IPS DF 6.9 (cell line): ENCODE data around the gene TMEM266.

Experiments
- DNase-seq: peaks from one replicate; pipeline ENCODE4 v3.0.0-alpha.2; 2013; ENCODE audit warnings: low read depth, low spot score
- H3K27ac ChIP-seq: one replicate; pipeline ENCODE4 v1.5.1; 2013; ENCODE audit warnings: low read length, control low read depth
- H3K27me3 ChIP-seq: 2 replicates; pipeline ENCODE4 v1.6.1; 2013; ENCODE audit warnings: mild to moderate bottlenecking, low read length; ENCODE audit not compliant: control insufficient read depth, insufficient read depth
- H3K36me3 ChIP-seq: 2 replicates; pipeline ENCODE4 v1.6.1; 2013; ENCODE audit warnings: low read length; ENCODE audit not compliant: control insufficient read depth, insufficient read depth
- H3K4me1 ChIP-seq: 2 replicates; pipeline ENCODE4 v1.6.1; 2013; ENCODE audit warnings: low read length; ENCODE audit not compliant: control insufficient read depth, insufficient read depth
- H3K4me3 ChIP-seq: 2 replicates; pipeline ENCODE4 v1.5.1; 2013; ENCODE audit warnings: mild to moderate bottlenecking, low read length
- H3K9me3 ChIP-seq: 2 replicates; pipeline ENCODE4 v1.6.1; 2013; ENCODE audit warnings: low read length, inconsistent platforms; ENCODE audit not compliant: control insufficient read depth, insufficient read depth
- WGBS: extraction: QIAGEN DNeasy Blood & Tissue Kit; methylation state at CpG from one replicate; pipeline ENCODE4 v1.1.7; 2013; ENCODE audit warnings: mixed read lengths, missing lambda C conversion rate; ENCODE audit not compliant: insufficient read length, insufficient coverage; 5-methylcytosine and 5-hydroxymethylcytosine counted together

TMEM266 gene

GRCh38 chr15:76236350-76236749, 176.6 kb downstream of the TMEM266 start:
- no peaks in the 10 kb centered on the region for H3K27me3 ChIP-seq
- no peak overlapping the region for H3K27ac ChIP-seq
- DNase-seq: no peak
- no peaks in the 10 kb centered on the region for H3K36me3 ChIP-seq
- WGBS: no CpG with 5 or more reads among the region's 2 CpGs
- H3K9me3 ChIP-seq: no peaks in the 10 kb centered on the region
- no peaks in the 10 kb centered on the region for H3K4me1 ChIP-seq
- no peak overlapping the region for H3K4me3 ChIP-seq

GRCh38 chr15:76239786-76240185, 180.0 kb downstream of the TMEM266 start:
- Histone ChIP-seq H3K4me3 (no peak overlapping the region), H3K27ac (no peak overlapping the region), H3K36me3 (no peaks in the 10 kb centered on the region), H3K27me3 (no peaks in the 10 kb centered on the region), H3K4me1 (no peaks in the 10 kb centered on the region), H3K9me3 (no peaks in the 10 kb centered on the region)
- DNase-seq: no peak
- WGBS: no CpG with 5 or more reads among the region's 1 CpG

GRCh38 chr15:76245072-76245610, 185.4 kb downstream of the TMEM266 start:
- Histone ChIP-seq H3K27me3 (no peaks in the 10 kb centered on the region), H3K4me3 (no peak overlapping the region), H3K9me3 (no peaks in the 10 kb centered on the region), H3K4me1 (no peaks in the 10 kb centered on the region), H3K36me3 (no peaks in the 10 kb centered on the region), H3K27ac (no peak overlapping the region)
- WGBS: no CpG with 5 or more reads among the region's 1 CpG
- no peak for DNase-seq

- DNase-seq: no peak
- H3K36me3 ChIP-seq: no peaks in the 10 kb centered on the region
- no peak overlapping the region for H3K27ac ChIP-seq
- no peaks in the 10 kb centered on the region for H3K9me3 ChIP-seq
- no peaks in the 10 kb centered on the region for H3K27me3 ChIP-seq
- WGBS: no CpG with 5 or more reads among the region's 4 CpGs
- no peak overlapping the region for H3K4me3 ChIP-seq
- peaks cover 1% of the 10 kb centered on the region; the same call in 1 of the 2 replicates for H3K4me1 ChIP-seq
Measured at GRCh38 chr15:76251717-76252116, 191.9 kb downstream of the TMEM266 start.

- WGBS: no CpG with 5 or more reads among the region's 2 CpGs
- Histone ChIP-seq H3K36me3 (no peaks in the 10 kb centered on the region), H3K27me3 (no peaks in the 10 kb centered on the region), H3K4me3 (no peak overlapping the region), H3K4me1 (peaks cover 1% of the 10 kb centered on the region; the same call in 1 of the 2 replicates), H3K27ac (no peak overlapping the region), H3K9me3 (no peaks in the 10 kb centered on the region)
- no peak for DNase-seq
Measured at GRCh38 chr15:76252249-76252648, 192.5 kb downstream of the TMEM266 start.

- H3K4me1 ChIP-seq: peaks cover 1% of the 10 kb centered on the region; the same call in 1 of the 2 replicates
- DNase-seq: no peak
- H3K9me3 ChIP-seq: no peaks in the 10 kb centered on the region
- no peaks in the 10 kb centered on the region for H3K36me3 ChIP-seq
- no CpG with 5 or more reads among the region's 3 CpGs for WGBS
- no peaks in the 10 kb centered on the region for H3K27me3 ChIP-seq
- H3K4me3 ChIP-seq: no peak overlapping the region
- H3K27ac ChIP-seq: no peak overlapping the region
Measured at GRCh38 chr15:76253691-76254473, 194.1 kb downstream of the TMEM266 start.
